ENCODE data around the gene SEC61B.

DNA sequence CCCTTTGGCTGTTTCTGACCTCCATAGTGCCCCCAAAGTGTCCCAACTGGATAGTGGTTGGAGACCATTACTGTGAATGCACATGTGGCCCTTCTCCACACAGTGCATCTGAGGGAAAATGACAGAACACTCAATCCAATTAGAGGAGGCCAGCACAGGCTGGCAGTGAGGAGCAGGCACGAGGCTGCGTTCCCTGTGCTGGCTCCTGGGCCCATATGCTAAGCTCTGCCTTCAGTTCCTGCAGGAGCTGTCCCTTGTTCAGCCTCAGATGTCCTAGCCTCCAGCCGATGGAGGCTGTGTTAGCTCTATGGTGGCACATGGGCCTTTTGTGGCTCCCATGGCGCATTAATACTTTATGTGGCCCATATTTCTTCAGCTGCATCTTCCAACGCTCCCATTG lies 36.1 kb upstream of the SEC61B start:
- TF ChIP-seq, protein P1, sequence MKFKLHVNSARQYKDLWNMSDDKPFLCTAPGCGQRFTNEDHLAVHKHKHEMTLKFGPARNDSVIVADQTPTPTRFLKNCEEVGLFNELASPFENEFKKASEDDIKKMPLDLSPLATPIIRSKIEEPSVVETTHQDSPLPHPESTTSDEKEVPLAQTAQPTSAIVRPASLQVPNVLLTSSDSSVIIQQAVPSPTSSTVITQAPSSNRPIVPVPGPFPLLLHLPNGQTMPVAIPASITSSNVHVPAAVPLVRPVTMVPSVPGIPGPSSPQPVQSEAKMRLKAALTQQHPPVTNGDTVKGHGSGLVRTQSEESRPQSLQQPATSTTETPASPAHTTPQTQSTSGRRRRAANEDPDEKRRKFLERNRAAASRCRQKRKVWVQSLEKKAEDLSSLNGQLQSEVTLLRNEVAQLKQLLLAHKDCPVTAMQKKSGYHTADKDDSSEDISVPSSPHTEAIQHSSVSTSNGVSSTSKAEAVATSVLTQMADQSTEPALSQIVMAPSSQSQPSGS (CRISPR knock-in tag; IDR thresholded peaks at IDR 0.05; ENCODE audit: borderline replicate concordance, low read depth) = no peak
- TF ChIP-seq, protein P2, sequence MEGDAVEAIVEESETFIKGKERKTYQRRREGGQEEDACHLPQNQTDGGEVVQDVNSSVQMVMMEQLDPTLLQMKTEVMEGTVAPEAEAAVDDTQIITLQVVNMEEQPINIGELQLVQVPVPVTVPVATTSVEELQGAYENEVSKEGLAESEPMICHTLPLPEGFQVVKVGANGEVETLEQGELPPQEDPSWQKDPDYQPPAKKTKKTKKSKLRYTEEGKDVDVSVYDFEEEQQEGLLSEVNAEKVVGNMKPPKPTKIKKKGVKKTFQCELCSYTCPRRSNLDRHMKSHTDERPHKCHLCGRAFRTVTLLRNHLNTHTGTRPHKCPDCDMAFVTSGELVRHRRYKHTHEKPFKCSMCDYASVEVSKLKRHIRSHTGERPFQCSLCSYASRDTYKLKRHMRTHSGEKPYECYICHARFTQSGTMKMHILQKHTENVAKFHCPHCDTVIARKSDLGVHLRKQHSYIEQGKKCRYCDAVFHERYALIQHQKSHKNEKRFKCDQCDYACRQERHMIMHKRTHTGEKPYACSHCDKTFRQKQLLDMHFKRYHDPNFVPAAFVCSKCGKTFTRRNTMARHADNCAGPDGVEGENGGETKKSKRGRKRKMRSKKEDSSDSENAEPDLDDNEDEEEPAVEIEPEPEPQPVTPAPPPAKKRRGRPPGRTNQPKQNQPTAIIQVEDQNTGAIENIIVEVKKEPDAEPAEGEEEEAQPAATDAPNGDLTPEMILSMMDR (IDR thresholded peaks at IDR 0.05) = no peak

All from WTC11 (cell line).